AG09309 (cell line): ENCODE measurements around the gene ST3GAL3.

Experiments used
- DNase-seq: peaks from one replicate; pipeline ENCODE4 v3.0.0-alpha.2; 2010; ENCODE audit warnings: low read depth
- H3K4me3 ChIP-seq: 2 replicates; pipeline ENCODE4 v1.5.1; 2011; ENCODE audit warnings: mild to moderate bottlenecking, low read depth, low read length, moderate library complexity; ENCODE audit not compliant: control insufficient read depth
- TF ChIP-seq, protein P1 (sequence below): IDR thresholded peaks from 2 replicates; pipeline ENCODE4 v1.5.1; 2011; ENCODE audit warnings: mild to moderate bottlenecking, low read depth, low read length, inconsistent platforms; ENCODE audit not compliant: insufficient read depth, control insufficient read depth; ENCODE audit errors: missing control alignments

Gene ST3GAL3

DNA sequence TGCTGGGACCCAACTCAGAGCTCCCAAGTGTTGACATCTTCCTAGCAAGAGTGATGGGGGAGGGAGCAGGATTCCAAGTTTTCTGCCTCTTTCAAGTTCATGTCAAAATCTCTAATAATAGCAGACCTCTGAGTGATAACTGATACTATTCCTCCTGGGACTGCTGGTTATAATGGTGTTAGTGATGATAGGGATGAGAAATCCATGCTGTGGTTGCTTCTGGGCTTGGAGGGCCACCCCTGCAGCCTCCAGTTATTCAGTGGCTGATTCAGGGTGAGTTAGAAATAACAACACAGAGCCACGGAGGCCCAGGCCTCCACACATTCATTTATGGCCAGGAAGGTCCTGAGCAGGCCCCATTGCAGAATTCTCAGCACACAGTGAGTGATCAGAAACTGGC, 185.7 kb downstream of the ST3GAL3 start:
- no peak for DNase-seq
- no peak overlapping the region for H3K4me3 ChIP-seq
- TF ChIP-seq, protein P1, sequence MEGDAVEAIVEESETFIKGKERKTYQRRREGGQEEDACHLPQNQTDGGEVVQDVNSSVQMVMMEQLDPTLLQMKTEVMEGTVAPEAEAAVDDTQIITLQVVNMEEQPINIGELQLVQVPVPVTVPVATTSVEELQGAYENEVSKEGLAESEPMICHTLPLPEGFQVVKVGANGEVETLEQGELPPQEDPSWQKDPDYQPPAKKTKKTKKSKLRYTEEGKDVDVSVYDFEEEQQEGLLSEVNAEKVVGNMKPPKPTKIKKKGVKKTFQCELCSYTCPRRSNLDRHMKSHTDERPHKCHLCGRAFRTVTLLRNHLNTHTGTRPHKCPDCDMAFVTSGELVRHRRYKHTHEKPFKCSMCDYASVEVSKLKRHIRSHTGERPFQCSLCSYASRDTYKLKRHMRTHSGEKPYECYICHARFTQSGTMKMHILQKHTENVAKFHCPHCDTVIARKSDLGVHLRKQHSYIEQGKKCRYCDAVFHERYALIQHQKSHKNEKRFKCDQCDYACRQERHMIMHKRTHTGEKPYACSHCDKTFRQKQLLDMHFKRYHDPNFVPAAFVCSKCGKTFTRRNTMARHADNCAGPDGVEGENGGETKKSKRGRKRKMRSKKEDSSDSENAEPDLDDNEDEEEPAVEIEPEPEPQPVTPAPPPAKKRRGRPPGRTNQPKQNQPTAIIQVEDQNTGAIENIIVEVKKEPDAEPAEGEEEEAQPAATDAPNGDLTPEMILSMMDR: no peak

DNA sequence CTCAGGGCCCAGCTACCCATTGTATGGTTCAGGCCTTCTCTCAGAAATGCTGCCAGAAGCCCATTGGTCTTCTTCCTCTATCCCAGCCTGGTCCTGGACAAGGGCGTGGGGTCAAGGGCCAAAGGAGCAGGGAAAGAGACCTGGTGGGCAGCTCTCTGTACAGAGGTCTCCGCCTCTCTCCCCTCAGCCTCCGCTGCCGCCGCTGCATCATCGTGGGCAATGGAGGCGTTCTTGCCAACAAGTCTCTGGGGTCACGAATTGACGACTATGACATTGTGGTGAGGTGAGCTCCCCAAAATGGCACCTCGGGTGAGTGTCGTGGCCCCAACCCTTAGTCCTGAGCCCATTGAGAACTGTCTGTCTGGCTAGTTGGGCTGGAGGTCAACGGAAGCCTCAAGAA, 191.6 kb downstream of the ST3GAL3 start:
- DNase-seq: no peak
- H3K4me3 ChIP-seq: no peak overlapping the region
- TF ChIP-seq, protein P1: no peak

DNA sequence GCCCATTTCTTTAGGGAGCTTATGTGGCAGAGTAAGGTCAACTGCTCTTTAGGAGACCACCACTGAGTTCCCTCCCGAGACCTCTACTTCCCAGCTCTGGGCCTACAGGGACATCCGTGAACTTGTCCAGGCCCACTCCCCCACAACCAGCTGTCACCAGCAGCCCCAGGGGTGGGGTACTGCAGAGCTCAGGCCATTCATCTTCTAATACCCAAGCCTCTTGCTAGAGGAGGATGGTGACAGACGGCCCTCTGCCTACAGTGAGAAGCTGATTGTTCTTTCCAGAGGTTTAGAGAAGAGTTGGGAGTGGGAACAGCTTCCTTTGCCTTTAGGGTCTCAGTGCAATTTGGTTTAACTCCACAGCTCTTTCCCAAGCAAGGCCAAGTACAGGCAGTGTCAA, 193.1 kb downstream of the ST3GAL3 start:
- H3K4me3 ChIP-seq: no peak overlapping the region
- no peak for DNase-seq
- TF ChIP-seq, protein P1: no peak

- DNase-seq: no peak
- H3K4me3 ChIP-seq: no peak overlapping the region
- TF ChIP-seq, protein P1: no peak
Observed at GRCh38 chr1:43901196-43901961, 194.0 kb downstream of the ST3GAL3 start.

GRCh38 chr1:43902058-43902831, 194.9 kb downstream of the ST3GAL3 start:
- DNase-seq: no peak
- no peak overlapping the region for H3K4me3 ChIP-seq
- TF ChIP-seq, protein P1: no peak

DNA sequence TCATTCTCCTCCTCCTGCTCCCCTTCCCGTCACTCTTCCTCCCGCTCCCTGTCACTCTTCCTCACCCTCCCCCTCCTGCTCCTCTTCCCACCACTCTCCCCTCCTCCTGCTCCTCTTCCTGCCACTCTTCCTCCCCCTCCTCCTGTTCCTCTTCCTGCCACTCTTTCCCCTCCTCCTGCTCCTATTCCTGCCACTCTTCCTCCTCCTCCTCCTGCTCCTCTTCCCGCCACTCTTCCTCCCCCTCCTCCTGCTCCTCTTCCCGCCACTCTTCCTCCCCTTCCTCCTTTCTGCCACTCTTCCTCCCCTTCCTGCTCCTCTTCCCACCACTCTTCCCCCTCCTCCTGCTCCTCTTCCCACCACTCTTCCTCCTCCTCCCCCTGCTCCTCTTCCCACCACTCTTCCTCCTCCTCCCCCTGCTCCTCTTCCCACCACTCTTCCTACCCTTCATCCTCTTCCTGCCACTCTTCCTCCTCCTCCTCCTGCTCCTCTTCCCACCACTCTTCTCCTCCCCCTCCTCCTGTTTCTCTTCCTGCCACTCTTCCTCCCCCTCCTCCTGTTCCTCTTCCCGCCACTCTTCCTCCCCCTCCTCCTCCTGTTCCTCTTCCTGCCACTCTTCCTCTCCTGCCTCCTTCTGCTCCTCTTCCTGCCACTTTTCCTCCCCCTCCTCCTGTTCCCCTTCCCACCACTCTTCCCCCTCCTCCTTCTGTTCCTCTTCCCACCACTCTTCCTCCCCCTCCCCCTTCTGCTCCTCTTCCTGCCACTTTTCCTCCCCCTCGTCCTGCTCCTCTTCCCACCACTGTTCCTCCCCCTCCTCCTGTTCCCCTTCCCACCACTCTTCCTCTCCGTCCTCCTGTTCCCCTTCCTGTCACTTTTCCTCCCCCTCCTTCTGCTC, 197.6 kb downstream of the ST3GAL3 start:
- H3K4me3 ChIP-seq: no peak overlapping the region
- TF ChIP-seq, protein P1: no peak
- DNase-seq: no peak
